Panc1 (cell line): ENCODE results near the gene AMD1. TPM values are rescaled to one million over a fixed set of nuclear protein-coding genes. Genes with fewer than 3 reads are reported as not detected.
A peak's percentile ranks its signal among the peaks of the same experiment; 100 is the strongest.

Source experiments
- ATAC-seq: fragments of 200-7000 bp; cut with Tn5 transposase; 2 replicates; pipeline ENCODE4 v1.9.1; 2020; ENCODE audit warnings: mild to moderate bottlenecking, moderate library complexity
- BruUV-seq: library from RNA; stranded (reverse); fragments of 400-500 nt; replicated peaks from 2 replicates; lab custom pipeline; 2021; lab: Mats Ljungman, UMichigan
- CTCF ChIA-PET: fragments of 300-600 bp; sonication (Branson Sonifier 250); formaldehyde crosslinking; loops from one replicate; lab custom pipeline; 2022; ENCODE audit warnings: antibody characterized with exemption; lab: Charles Lee
- POLR2A ChIA-PET: fragments of 300-600 bp; sonication (Branson Sonifier 250); formaldehyde crosslinking; loops from one replicate; lab custom pipeline; 2022; ENCODE audit warnings: antibody characterized with exemption; lab: Charles Lee
- DNase-seq: peaks from one replicate; pipeline ENCODE4 v3.0.0-alpha.2; 2010; ENCODE audit warnings: low read depth, low spot score
- H3K27ac ChIP-seq: 2 replicates; pipeline ENCODE4 v1.5.1; 2011; ENCODE audit warnings: mild to moderate bottlenecking, low read length, inconsistent platforms
- H3K27me3 ChIP-seq: fragments of 200-500 bp; sonication (Bioruptor generic); 2 replicates; pipeline ENCODE4 v1.6.0; 2014; ENCODE audit warnings: low read length, inconsistent platforms; ENCODE audit not compliant: control insufficient read depth, insufficient read depth
- H3K36me3 ChIP-seq: fragments of 200-500 bp; sonication (Bioruptor generic); 2 replicates; pipeline ENCODE4 v1.5.1; 2014; ENCODE audit warnings: inconsistent platforms, mild to moderate bottlenecking, low read length, moderate library complexity; ENCODE audit not compliant: control insufficient read depth, insufficient read depth
- H3K4me1 ChIP-seq: 2 replicates; pipeline ENCODE4 v1.5.1; 2011; ENCODE audit warnings: inconsistent platforms, mild to moderate bottlenecking, low read length, moderate library complexity; ENCODE audit not compliant: control insufficient read depth, insufficient read depth
- H3K4me3 ChIP-seq, 2 experiments: 2 replicates each; pipeline ENCODE4 v1.5.1; 2011 to 2012; ENCODE audit warnings: low read depth in 2 of 2, low read length in 2 of 2, mild to moderate bottlenecking in 2 of 2, inconsistent platforms in 1 of 2, moderate library complexity in 1 of 2
- H3K9me3 ChIP-seq: fragments of 200-500 bp; sonication (Bioruptor generic); 2 replicates; pipeline ENCODE4 v1.5.1; 2014; ENCODE audit warnings: low read depth, mild to moderate bottlenecking, inconsistent platforms, low read length, moderate library complexity; ENCODE audit not compliant: control insufficient read depth, insufficient read depth
- POLR2AphosphoS5 ChIP-seq: IDR thresholded peaks from 2 replicates; pipeline ENCODE4 v1.6.1; 2012; ENCODE audit warnings: mild to moderate bottlenecking, low read depth, low read length, moderate library complexity
- SIN3A ChIP-seq: IDR thresholded peaks from 2 replicates; pipeline ENCODE4 v1.6.1; 2012; ENCODE audit warnings: low read depth, mild to moderate bottlenecking, low read length, moderate library complexity, borderline replicate concordance; ENCODE audit not compliant: insufficient read depth
- TCF7L2 ChIP-seq: IDR thresholded peaks from 2 replicates; pipeline ENCODE4 v1.6.1; 2011; ENCODE audit warnings: mild to moderate bottlenecking, low read depth, low read length, inconsistent platforms
- in situ Hi-C: cut with HindIII; loops from 2 replicates; pipeline ENCODE4 v1.10.0; 2016; ENCODE audit warnings: low sequenced_read_pairs, low pct_unique_long_range_greater_than_20kb
- intact Hi-C: fragments of 100-400 bp; cut with micrococcal nuclease; formaldehyde crosslinking; loops from one replicate; pipeline ENCODE4 v1.10.0; 2022; ENCODE audit not compliant: unreplicated experiment
- total RNA-seq: library from RNA; stranded (reverse); gene quantifications from one replicate; pipeline ENCODE4 v1.2.1, GENCODE V29; 2021; ENCODE audit not compliant: unreplicated experiment
- TF ChIP-seq, protein P1 (sequence below): fragments of 450-650 bp; IDR thresholded peaks from 2 replicates; pipeline ENCODE4 v1.5.1; 2017; ENCODE audit warnings: mild to moderate bottlenecking
- TF ChIP-seq, protein P2 (sequence below), 2 experiments: IDR thresholded peaks; 2 replicates each; pipeline ENCODE4 v1.6.1; 2011 to 2012; ENCODE audit warnings: low read depth in 2 of 2, control low read depth in 1 of 2, low read length in 1 of 2, mild to moderate bottlenecking in 1 of 2, moderate library complexity in 1 of 2; ENCODE audit not compliant: insufficient read depth in 1 of 2

Gene AMD1
- total RNA-seq, 1 experiment from 2014 or later = 81.7 TPM

DNA sequence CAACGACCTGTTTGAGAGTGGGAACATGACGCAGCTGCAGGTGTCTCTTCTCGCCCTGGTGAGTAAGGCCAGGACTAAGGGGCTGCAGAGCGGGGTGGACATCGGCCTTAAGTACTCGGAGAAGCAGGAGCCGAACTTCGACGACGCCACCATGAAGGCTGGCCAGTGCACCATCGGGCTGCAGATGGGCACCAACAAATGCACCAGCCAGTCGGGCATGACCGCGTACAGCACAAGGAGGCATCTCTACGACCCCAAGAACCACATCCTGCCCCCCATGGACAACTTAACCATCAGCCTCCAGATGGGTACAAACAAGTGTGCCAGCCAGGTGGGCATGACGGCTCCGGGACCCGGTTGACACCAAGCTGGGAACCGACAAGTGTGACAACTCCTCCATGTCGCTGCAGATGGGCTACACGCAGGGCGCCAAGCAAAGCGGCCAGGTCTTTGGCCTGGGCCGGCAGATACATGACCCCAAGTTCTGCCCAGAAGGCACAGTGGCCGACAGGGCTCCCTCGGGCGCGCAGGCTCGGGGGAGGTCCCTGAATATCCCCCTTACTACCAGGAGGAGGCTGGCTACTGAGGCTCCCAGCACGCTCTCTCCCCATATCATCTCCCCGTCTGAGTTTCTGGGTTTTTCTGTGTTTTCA is 15.9 kb upstream of the AMD1 start:
- POLR2A ChIA-PET = no interaction called here
- H3K9me3 ChIP-seq = no peaks in the 10 kb centered on the region
- no peak for DNase-seq

DNA sequence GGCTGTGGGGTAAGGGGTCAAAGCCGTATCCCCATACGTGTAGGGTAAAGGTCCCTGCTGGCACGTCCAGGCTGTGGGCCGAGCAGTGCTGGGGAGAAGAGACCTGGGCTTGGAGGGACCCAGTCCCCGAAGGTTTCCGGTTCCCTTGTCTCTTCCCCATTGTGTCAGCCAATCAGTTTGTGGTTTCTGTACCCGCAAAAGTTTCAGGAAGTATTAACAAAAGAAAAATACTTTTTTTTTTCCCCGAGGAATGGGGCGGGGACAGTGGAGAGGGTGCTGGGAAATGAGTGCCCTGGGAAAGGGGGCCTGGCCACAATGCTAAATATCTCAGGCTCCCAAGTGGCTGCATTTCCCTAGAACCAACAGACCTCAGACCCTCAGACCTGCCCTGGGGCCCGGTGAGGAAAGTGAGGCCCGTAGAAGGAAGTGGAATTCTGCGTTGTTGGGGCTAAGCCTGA is 15.2 kb upstream of the AMD1 start:
- Histone ChIP-seq H3K27me3 (no peaks in the 10 kb centered on the region), H3K27ac (no peak overlapping the region), H3K9me3 (no peaks in the 10 kb centered on the region), H3K4me1 (no peaks in the 10 kb centered on the region), H3K36me3 (no peaks in the 10 kb centered on the region), H3K4me3 (no peak overlapping the region)
- ATAC-seq = no peak
- ChIA-PET CTCF (no interaction called here), POLR2A (no interaction called here)
- TF ChIP-seq, protein P1, sequence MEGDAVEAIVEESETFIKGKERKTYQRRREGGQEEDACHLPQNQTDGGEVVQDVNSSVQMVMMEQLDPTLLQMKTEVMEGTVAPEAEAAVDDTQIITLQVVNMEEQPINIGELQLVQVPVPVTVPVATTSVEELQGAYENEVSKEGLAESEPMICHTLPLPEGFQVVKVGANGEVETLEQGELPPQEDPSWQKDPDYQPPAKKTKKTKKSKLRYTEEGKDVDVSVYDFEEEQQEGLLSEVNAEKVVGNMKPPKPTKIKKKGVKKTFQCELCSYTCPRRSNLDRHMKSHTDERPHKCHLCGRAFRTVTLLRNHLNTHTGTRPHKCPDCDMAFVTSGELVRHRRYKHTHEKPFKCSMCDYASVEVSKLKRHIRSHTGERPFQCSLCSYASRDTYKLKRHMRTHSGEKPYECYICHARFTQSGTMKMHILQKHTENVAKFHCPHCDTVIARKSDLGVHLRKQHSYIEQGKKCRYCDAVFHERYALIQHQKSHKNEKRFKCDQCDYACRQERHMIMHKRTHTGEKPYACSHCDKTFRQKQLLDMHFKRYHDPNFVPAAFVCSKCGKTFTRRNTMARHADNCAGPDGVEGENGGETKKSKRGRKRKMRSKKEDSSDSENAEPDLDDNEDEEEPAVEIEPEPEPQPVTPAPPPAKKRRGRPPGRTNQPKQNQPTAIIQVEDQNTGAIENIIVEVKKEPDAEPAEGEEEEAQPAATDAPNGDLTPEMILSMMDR = no peak
- no peak for TF ChIP-seq POLR2AphosphoS5
- no peak for TF ChIP-seq SIN3A
- intact Hi-C loops (no loop called here), in situ Hi-C loops (no loop called here)
- no TSS peak for BruUV-seq
- DNase-seq = no peak

More for the DNA sequence above, 15.9 kb upstream of the AMD1 start:
- intact Hi-C loops = no loop called here
- H3K4me3 ChIP-seq = no peak overlapping the region
- TF ChIP-seq, protein P1 = no peak
- TF ChIP-seq POLR2AphosphoS5 (no peak), TCF7L2 (no peak), SIN3A (no peak)
- TF ChIP-seq, protein P2, sequence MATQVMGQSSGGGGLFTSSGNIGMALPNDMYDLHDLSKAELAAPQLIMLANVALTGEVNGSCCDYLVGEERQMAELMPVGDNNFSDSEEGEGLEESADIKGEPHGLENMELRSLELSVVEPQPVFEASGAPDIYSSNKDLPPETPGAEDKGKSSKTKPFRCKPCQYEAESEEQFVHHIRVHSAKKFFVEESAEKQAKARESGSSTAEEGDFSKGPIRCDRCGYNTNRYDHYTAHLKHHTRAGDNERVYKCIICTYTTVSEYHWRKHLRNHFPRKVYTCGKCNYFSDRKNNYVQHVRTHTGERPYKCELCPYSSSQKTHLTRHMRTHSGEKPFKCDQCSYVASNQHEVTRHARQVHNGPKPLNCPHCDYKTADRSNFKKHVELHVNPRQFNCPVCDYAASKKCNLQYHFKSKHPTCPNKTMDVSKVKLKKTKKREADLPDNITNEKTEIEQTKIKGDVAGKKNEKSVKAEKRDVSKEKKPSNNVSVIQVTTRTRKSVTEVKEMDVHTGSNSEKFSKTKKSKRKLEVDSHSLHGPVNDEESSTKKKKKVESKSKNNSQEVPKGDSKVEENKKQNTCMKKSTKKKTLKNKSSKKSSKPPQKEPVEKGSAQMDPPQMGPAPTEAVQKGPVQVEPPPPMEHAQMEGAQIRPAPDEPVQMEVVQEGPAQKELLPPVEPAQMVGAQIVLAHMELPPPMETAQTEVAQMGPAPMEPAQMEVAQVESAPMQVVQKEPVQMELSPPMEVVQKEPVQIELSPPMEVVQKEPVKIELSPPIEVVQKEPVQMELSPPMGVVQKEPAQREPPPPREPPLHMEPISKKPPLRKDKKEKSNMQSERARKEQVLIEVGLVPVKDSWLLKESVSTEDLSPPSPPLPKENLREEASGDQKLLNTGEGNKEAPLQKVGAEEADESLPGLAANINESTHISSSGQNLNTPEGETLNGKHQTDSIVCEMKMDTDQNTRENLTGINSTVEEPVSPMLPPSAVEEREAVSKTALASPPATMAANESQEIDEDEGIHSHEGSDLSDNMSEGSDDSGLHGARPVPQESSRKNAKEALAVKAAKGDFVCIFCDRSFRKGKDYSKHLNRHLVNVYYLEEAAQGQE (IDR thresholded peaks at IDR 0.05; ENCODE audit: insufficient read depth in 1 of 2, low read depth in 2 of 2, low read length in 1 of 2) = no peak
- in situ Hi-C loops = no loop called here
- no peaks in the 10 kb centered on the region for H3K27me3 ChIP-seq
- no peak overlapping the region for H3K27ac ChIP-seq
- ATAC-seq = 0 out of 2 replicates have a peak, but pooled peaks have one; percentile 36
- H3K36me3 ChIP-seq = no peaks in the 10 kb centered on the region
- no peaks in the 10 kb centered on the region for H3K4me1 ChIP-seq
- CTCF ChIA-PET = no interaction called here
- no TSS peak for BruUV-seq
